LNCaP clone FGC (cell line): ENCODE measurements around the gene TAF1B.

Experiments used
- DNase-seq: peaks from one replicate; pipeline ENCODE4 v3.0.0-alpha.2; 2011; ENCODE audit warnings: low read depth
- H3K4me3 ChIP-seq: 2 replicates; pipeline ENCODE4 v1.5.1; 2011; ENCODE audit warnings: mild to moderate bottlenecking, low read depth, low read length, control low read depth
- TF ChIP-seq, protein P1 (sequence below): IDR thresholded peaks from 2 replicates; pipeline ENCODE4 v1.5.1; 2012; ENCODE audit warnings: mild to moderate bottlenecking; ENCODE audit not compliant: control insufficient read depth, insufficient read depth; ENCODE audit errors: extremely low read depth

The TAF1B gene

GRCh38 chr2:9966491-9967022 lies 123.3 kb downstream of the TAF1B start:
- no peak for DNase-seq
- TF ChIP-seq, protein P1, sequence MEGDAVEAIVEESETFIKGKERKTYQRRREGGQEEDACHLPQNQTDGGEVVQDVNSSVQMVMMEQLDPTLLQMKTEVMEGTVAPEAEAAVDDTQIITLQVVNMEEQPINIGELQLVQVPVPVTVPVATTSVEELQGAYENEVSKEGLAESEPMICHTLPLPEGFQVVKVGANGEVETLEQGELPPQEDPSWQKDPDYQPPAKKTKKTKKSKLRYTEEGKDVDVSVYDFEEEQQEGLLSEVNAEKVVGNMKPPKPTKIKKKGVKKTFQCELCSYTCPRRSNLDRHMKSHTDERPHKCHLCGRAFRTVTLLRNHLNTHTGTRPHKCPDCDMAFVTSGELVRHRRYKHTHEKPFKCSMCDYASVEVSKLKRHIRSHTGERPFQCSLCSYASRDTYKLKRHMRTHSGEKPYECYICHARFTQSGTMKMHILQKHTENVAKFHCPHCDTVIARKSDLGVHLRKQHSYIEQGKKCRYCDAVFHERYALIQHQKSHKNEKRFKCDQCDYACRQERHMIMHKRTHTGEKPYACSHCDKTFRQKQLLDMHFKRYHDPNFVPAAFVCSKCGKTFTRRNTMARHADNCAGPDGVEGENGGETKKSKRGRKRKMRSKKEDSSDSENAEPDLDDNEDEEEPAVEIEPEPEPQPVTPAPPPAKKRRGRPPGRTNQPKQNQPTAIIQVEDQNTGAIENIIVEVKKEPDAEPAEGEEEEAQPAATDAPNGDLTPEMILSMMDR = no peak
- H3K4me3 ChIP-seq = no peak overlapping the region

DNA sequence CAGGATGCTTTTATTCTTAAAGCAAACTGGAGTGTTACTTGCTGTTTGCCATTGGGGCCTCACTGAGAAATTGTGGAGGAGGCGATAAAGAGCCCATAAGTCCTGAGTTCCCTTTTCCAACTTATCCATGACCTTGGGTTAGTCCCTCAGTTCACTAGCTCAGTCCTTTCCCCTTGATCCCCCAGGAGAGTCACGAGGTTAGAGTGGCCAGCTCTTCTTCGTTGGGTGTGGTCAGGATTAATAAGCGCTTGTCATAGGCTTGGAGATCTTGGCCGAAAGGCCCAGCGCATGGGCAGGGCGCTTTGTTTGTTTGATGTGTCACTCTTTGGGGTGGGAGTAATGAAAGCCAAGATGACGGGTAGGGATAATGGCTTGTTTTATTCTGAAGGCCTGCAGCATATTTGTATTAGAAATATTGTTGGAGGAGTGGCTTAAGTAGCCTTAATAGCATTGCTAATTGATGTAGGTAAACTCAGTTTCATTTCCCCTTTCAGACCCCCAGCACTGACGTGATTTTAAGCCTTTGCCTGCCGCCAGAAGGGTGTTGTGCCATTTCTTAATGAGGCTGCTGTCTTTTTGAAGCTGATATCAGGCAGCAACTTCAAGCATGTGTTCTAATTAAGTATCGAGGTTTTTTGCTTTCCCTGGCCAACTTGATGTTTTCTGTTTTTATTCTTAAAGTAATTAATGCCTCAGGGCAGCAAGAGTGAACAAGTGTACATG lies 123.9 kb downstream of the TAF1B start:
- DNase-seq = no peak
- TF ChIP-seq, protein P1 = no peak
- no peak overlapping the region for H3K4me3 ChIP-seq

DNA sequence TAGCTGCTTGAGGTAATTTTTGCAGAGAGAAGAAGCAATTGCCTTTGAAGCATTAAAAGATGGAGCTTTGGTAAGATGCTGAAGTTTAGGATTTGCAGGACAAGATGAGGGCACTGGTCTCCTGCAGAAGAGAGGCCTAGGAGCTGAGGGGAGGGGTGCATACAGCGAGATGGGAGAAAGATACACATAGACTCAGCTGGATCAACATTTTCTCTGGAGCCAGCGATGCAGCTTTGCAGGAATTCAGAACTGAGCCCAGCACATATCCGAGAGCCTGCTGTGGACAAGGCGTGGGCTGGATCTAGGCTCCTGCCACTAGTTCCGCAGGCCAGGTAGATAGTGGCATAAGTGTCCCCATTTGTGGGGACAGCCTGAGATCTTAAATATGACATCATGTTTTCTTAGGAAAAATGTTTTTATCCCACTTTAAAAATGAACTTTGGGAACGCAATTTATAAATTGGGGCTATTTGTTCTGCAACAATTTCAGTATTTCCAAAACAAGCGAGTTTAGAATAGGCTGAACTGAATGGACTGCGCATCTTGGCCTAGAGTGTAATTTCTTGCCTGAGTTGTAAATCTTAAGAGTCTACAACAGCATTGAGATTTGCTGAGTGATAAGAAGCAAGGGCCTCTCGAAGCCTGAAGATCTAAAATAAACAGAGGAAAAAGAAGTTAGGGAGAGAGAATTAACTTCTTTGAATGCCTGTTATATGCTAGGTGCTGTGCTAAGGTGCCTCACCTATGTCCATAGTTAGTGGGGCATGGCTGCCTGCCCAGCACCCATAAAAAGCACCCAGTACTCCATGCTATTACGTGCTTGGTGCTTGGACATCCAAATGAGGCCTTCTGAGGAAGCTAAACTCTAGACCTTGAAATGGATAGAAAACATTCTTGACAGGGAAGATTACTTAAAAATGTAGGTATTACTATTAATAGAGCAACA lies 125.6 kb downstream of the TAF1B start:
- no peak for DNase-seq
- H3K4me3 ChIP-seq = no peak overlapping the region

DNA sequence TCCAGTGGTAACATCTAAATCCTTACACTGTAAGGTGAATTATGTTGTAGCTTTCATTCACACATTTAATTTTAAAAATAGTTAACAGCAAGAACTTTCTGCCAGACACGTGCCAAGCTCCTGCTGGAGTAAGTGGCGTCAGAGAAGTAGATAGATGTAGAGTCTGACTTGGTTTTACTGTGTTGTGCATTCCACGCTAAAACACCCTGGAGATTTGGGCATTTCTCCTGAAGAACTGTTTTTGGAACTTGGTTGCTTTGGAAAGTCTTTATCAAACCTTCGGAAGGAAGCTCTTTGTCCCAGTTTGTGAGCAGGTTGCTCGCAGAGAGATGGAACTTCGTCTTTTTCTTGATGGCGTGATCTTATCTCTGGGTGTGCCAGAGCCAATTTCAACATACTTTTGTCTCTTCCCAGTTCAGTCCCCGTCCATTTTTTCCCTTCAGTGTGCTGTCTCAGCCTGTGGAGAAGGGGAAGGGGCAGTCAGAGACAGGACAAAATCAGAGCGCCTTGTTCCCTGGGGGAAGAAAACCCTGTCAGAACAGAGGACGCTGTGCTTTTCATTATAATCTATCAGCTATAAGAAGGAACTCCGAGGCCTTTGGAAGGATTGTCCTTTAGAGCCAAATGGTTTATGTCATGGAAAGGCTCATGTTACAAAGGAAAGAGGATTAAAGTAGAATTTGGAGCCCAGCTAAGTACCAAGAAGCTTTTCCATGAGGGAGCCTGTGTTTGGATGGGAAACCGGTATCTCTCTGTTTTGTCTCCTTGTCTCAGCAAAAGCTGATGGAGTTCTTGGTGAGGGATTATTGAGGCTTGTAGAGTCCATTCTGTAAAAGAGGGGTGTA lies 127.1 kb downstream of the TAF1B start:
- H3K4me3 ChIP-seq = no peak overlapping the region
- TF ChIP-seq, protein P1 = no peak
- DNase-seq = no peak

More for the DNA sequence above, 125.6 kb downstream of the TAF1B start:
- TF ChIP-seq, protein P1 = no peak

DNA sequence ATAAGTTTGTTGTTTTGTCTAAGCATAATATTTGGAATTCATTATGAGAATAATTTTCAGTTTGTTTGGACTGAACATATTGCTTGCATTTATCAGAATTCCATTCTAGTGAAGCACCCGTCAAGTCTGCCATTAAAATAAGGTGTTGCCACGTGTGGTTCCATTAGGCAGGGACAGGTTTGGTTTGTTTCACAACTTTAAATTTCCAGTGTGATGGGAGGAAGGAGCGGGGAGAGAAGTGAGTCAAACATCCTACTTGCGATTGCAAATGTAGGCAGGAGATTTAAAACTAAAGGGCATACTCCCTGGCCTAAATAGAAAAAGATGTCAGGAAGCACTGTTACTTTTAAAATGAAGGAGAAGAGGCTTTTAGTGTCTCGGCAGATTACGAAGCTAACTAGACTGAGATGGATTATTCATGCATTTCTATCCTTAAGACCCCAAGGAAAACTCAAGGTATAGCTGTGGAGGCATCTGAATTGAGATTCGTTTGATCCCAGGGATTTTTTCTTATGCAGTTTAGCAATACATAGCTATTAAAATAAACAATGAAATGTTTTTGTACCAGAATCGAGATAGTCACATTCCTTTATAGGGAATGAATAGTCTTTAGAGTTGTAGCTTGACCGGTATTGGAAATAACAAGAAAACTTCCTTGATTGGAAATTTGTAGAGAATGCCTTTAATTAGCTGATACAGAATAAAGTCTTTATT lies 128.0 kb downstream of the TAF1B start:
- TF ChIP-seq, protein P1 = no peak
- no peak overlapping the region for H3K4me3 ChIP-seq
- no peak for DNase-seq

- no peak overlapping the region for H3K4me3 ChIP-seq
- TF ChIP-seq, protein P1 = no peak
- DNase-seq = no peak
These were observed 128.6 kb downstream of the TAF1B start for GRCh38 chr2:9971890-9972289.
